Fibroblast of lung (primary cell): ENCODE data around the gene KANTR. TPM values are rescaled to one million over a fixed set of nuclear protein-coding genes. Genes with fewer than 3 reads are reported as not detected.

Experiments
- DNase-seq, 2 donors: peaks; one replicate each; pipeline versions ENCODE4 v3.0.0 to v3.0.0-alpha.2; 2010; ENCODE audit warnings: low read depth in 2 of 2
- H2AFZ ChIP-seq: 2 replicates; pipeline ENCODE4 v1.5.1; 2012; ENCODE audit warnings: low read length, control low read depth, inconsistent platforms
- H3K27ac ChIP-seq: 2 replicates; pipeline ENCODE4 v1.5.1; 2011; ENCODE audit warnings: low read length, control low read depth; ENCODE audit not compliant: insufficient read depth
- H3K27me3 ChIP-seq: 2 replicates; pipeline ENCODE4 v1.5.1; 2011; ENCODE audit warnings: mild to moderate bottlenecking, low read length; ENCODE audit not compliant: control insufficient read depth, insufficient read depth
- H3K36me3 ChIP-seq: 2 replicates; pipeline ENCODE4 v1.5.1; 2011; ENCODE audit warnings: low read length; ENCODE audit not compliant: control insufficient read depth, insufficient read depth
- H3K4me1 ChIP-seq: 2 replicates; pipeline ENCODE4 v1.5.1; 2011; ENCODE audit warnings: low read length; ENCODE audit not compliant: control insufficient read depth, insufficient read depth; ENCODE audit errors: extremely low read depth
- H3K4me2 ChIP-seq: 2 replicates; pipeline ENCODE4 v1.5.1; 2011; ENCODE audit warnings: low read length, control low read depth; ENCODE audit not compliant: insufficient read depth; ENCODE audit errors: extremely low read depth
- H3K4me3 ChIP-seq, 4 experiments: fragments of 200-600 bp in 1 of 4; sonication (generic) in 1 of 4; replicated peaks in 1 of 4; 2 replicates each; pipeline ENCODE4 v1.5.1; 2011 to 2016; ENCODE audit warnings: low read length in 4 of 4, low read depth in 3 of 4, mild to moderate bottlenecking in 3 of 4, control low read depth in 2 of 4, inconsistent platforms in 1 of 4, mixed read lengths in 1 of 4; ENCODE audit not compliant: insufficient read depth in 1 of 4; ENCODE audit errors: control extremely low read depth in 1 of 4
- H3K79me2 ChIP-seq: 2 replicates; pipeline ENCODE4 v1.5.1; 2012; ENCODE audit warnings: mild to moderate bottlenecking, low read length, inconsistent platforms; ENCODE audit not compliant: control insufficient read depth, insufficient read depth
- H3K9ac ChIP-seq: 2 replicates; pipeline ENCODE4 v1.5.1; 2011; ENCODE audit warnings: mild to moderate bottlenecking, low read length, control low read depth; ENCODE audit not compliant: insufficient read depth
- H3K9me3 ChIP-seq: 2 replicates; pipeline ENCODE4 v1.5.1; 2012; ENCODE audit warnings: low read depth, low read length; ENCODE audit not compliant: control insufficient read depth, insufficient read depth
- H4K20me1 ChIP-seq: 2 replicates; pipeline ENCODE4 v1.5.1; 2011; ENCODE audit warnings: low read length; ENCODE audit not compliant: control insufficient read depth, insufficient read depth; ENCODE audit errors: extremely low read depth
- CTCF ChIP-seq, 2 donors: IDR thresholded peaks in 1 of 2; conservative IDR thresholded peaks in 1 of 2; 1 replicate in 1 of 2; 2 replicates in 1 of 2; pipeline ENCODE4 v1.5.1; 2011 to 2012; ENCODE audit warnings: low read length in 2 of 2, control low read depth in 1 of 2, inconsistent platforms in 1 of 2, low read depth in 1 of 2, mild to moderate bottlenecking in 1 of 2
- EZH2 ChIP-seq: IDR thresholded peaks from 2 replicates; pipeline ENCODE4 v1.5.1; 2012; ENCODE audit warnings: low read length, control low read depth, mild to moderate bottlenecking; ENCODE audit errors: missing control alignments
- polyA plus RNA-seq, 2 donors: library from polyadenylated mRNA; depleted of rRNA in 1 of 2; stranded (reverse) in 1 of 2; unstranded in 1 of 2; fragments of >200 nt; gene quantifications; 2 replicates each; pipeline ENCODE4 v1.2.1, GENCODE V29; 2011 to 2012; ENCODE audit warnings: missing spikeins in 1 of 2
- total RNA-seq: library from RNA; depleted of rRNA; stranded (reverse); fragments of >200 nt; gene quantifications from 2 replicates; pipeline ENCODE4 v1.2.1, GENCODE V29; 2014

Gene KANTR
- total and polyA plus RNA-seq, 2 donors (not counting 1 experiment from before 2014, with no cell fraction given) = 2.4 to 7.1 TPM

DNA sequence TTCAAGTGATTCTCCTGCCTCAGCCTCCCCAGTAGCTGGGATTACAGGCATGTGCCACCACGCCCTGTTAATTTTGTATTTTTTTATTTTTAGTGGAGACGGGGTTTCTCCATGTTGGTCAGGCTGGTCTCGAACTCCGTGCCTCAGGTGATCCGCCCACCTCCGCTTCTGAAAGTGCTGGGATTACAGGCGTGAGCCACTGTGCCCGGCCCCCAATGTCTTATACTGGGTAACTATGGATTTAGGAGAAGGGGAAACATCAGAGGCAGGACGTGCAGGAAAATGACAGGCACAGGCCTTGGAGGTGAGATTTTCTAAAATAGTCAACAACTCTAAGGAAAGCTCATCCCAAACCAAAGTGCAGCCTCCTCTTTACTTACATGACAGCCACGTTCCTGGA lies 22.9 kb upstream of the KANTR start:
- no peaks in the 10 kb centered on the region for H3K9me3 ChIP-seq
- no peak overlapping the region for H3K27ac ChIP-seq
- H3K4me1 ChIP-seq = peaks cover 3% of the 10 kb centered on the region
- no peak overlapping the region for H3K4me3 ChIP-seq
- H3K27me3 ChIP-seq = no peaks in the 10 kb centered on the region
- H3K4me2 ChIP-seq = no peak overlapping the region
- H3K9ac ChIP-seq = no peak overlapping the region
- DNase-seq = no peak
- TF ChIP-seq CTCF (conservative IDR thresholded peaks at IDR 0.05 in 1 of 2, IDR thresholded peaks at IDR 0.05 in 1 of 2; ENCODE audit: low read depth in 1 of 2, low read length in 2 of 2) (no peak), EZH2 (no peak)
- H2AFZ ChIP-seq = no peak overlapping the region
- no peaks in the 10 kb centered on the region for H4K20me1 ChIP-seq
- peaks cover 3% of the 10 kb centered on the region for H3K36me3 ChIP-seq
- no peaks in the 10 kb centered on the region for H3K79me2 ChIP-seq

DNA sequence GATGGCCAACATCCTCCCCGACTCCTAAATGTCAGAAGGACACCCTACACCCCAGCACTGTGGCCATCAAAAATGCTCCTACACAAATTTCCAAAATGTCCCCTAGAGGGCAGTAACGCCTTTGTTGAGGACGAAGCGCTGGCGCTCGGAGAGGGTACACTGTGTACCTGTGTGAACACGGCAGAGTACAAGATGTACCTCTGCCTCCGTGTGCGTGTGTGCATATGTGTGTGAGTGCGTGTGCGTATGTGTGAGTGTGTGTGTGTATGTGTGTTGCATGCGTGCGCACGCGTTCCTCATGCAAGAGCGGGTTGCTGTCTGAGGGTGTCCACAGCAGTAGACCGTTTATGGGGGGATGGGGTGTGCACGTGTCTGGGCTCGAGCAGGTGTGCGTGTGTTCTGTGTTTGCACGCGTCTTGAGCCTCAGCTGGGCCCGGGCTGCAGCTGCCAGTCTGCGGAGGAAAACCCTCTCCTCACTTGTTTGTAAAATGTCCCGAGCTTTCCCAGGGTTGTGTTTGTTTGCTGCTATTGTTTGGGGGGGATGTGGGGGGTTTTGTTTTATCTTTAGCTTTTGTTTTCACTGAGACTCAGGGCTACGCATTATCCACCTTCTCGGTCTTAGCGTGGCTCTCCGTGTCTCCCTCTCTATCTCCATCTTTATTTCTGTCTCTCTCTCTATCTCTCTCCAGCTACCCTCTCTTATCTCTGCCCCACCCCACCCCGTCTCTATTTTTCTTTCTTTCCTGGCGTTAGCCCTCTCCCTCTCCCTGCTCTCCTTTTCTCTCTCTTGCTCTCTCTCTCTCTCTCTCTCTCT lies 22.1 kb upstream of the KANTR start:
- no peak overlapping the region for H3K27ac ChIP-seq
- peak; percentile 41 to 63 for DNase-seq
- H3K36me3 ChIP-seq = peaks cover 3% of the 10 kb centered on the region
- H3K79me2 ChIP-seq = no peaks in the 10 kb centered on the region
- H3K4me3 ChIP-seq = peak overlapping the region in 3 of 4 experiments; percentile 29 to 39 (median 34)
- no peak overlapping the region for H3K9ac ChIP-seq
- H3K4me1 ChIP-seq = peaks cover 3% of the 10 kb centered on the region
- H3K27me3 ChIP-seq = no peaks in the 10 kb centered on the region
- H2AFZ ChIP-seq = peak overlapping the region; percentile 53
- no peaks in the 10 kb centered on the region for H4K20me1 ChIP-seq
- TF ChIP-seq EZH2 = no peak
- peak; percentile 48 to 58 for TF ChIP-seq CTCF (conservative IDR thresholded peaks at IDR 0.05 in 1 of 2, IDR thresholded peaks at IDR 0.05 in 1 of 2; ENCODE audit: low read depth in 1 of 2, low read length in 2 of 2)
- H3K4me2 ChIP-seq = peak overlapping the region; percentile 68
- H3K9me3 ChIP-seq = no peaks in the 10 kb centered on the region

- Histone ChIP-seq H3K4me3 (no peak overlapping the region), H3K4me2 (peak overlapping the region; percentile 44), H3K27me3 (no peaks in the 10 kb centered on the region), H3K27ac (no peak overlapping the region), H4K20me1 (no peaks in the 10 kb centered on the region), H3K79me2 (no peaks in the 10 kb centered on the region), H2AFZ (no peak overlapping the region), H3K9me3 (no peaks in the 10 kb centered on the region), H3K36me3 (peaks cover 3% of the 10 kb centered on the region), H3K9ac (no peak overlapping the region), H3K4me1 (peaks cover 3% of the 10 kb centered on the region)
- DNase-seq = no peak
- TF ChIP-seq CTCF (conservative IDR thresholded peaks at IDR 0.05 in 1 of 2, IDR thresholded peaks at IDR 0.05 in 1 of 2; ENCODE audit: low read depth in 1 of 2, low read length in 2 of 2) (no peak), EZH2 (no peak)
These were observed 21.4 kb upstream of the KANTR start for GRCh38 chrX:53072418-53073114.
